Breast epithelium (tissue), 4 donors: ENCODE results near the gene PDCD1LG2. TPM values are rescaled to one million over a fixed set of nuclear protein-coding genes. Genes with fewer than 3 reads are reported as not detected.

Experiments used
- DNase-seq, 2 donors: peaks; one replicate each; pipeline ENCODE4 v3.0.0-alpha.2; 2019; ENCODE audit warnings: low spot score in 2 of 2
- H3K27ac ChIP-seq, 2 donors: fragments of 200-600 bp; sonication (generic) in 1 of 2; one replicate each; pipeline ENCODE4 v1.5.1; 2016 to 2019; ENCODE audit warnings: mild to moderate bottlenecking in 1 of 2
- H3K27me3 ChIP-seq, 2 donors: fragments of 200-600 bp; sonication (generic) in 1 of 2; one replicate each; pipeline versions ENCODE4 v1.5.1 to v1.6.0; 2017 to 2019; ENCODE audit warnings: control low read depth in 1 of 2, mild to moderate bottlenecking in 1 of 2
- H3K36me3 ChIP-seq: fragments of 200-600 bp; one replicate; pipeline ENCODE4 v1.5.1; 2019
- H3K4me1 ChIP-seq, 2 donors: fragments of 200-600 bp; sonication (generic); one replicate each; pipeline ENCODE4 v1.5.1; 2016 to 2019; ENCODE audit warnings: control low read depth in 1 of 2
- H3K4me3 ChIP-seq, 3 donors: fragments of 200-600 bp; sonication (generic); 1 replicate in 2 of 3; 2 replicates in 1 of 3; pipeline ENCODE4 v1.5.1; 2016 to 2019; ENCODE audit warnings: mild to moderate bottlenecking in 3 of 3, moderate library complexity in 2 of 3
- H3K9me3 ChIP-seq, 2 donors: fragments of 200-600 bp; sonication (generic) in 1 of 2; one replicate each; pipeline ENCODE4 v1.5.1; 2016 to 2019; ENCODE audit warnings: control low read depth in 1 of 2
- POLR2A ChIP-seq: fragments of 450-650 bp; IDR thresholded peaks from one replicate; pipeline ENCODE4 v1.6.1; 2016; ENCODE audit warnings: antibody characterized with exemption, mild to moderate bottlenecking, moderate library complexity
- POLR2AphosphoS5 ChIP-seq, 3 donors: sonication (generic); formaldehyde crosslinking; IDR thresholded peaks; one replicate each; pipeline ENCODE4 v1.6.1; 2017; ENCODE audit warnings: antibody characterized with exemption in 3 of 3
- intact Hi-C: fragments of 100-400 bp; cut with DNase I; formaldehyde crosslinking; loops from one replicate; pipeline ENCODE4 v1.15.1; 2023; ENCODE audit warnings: low total_unique reads
- total RNA-seq, 3 donors: library from RNA; depleted of rRNA; stranded (reverse); fragments of >200 nt; gene quantifications; one replicate each; pipeline ENCODE4 v1.1.0, GENCODE V29; 2016
- TF ChIP-seq, protein P1 (sequence below), 3 donors: fragments of 450-650 bp; IDR thresholded peaks; one replicate each; pipeline ENCODE4 v1.5.1; 2016 to 2017; ENCODE audit warnings: antibody characterized with exemption in 3 of 3, mild to moderate bottlenecking in 3 of 3, moderate library complexity in 3 of 3

The PDCD1LG2 gene
- total RNA-seq, 3 donors from 2014 or later = 1.6 to 8.0 (median 3.3) TPM

GRCh38 chr9:5587024-5587423 is 76.7 kb downstream of the PDCD1LG2 start:
- no peaks in the 10 kb centered on the region for H3K27me3 ChIP-seq
- no peak overlapping the region for H3K27ac ChIP-seq
- no peak for TF ChIP-seq POLR2AphosphoS5 (IDR thresholded peaks at IDR 0.05)
- TF ChIP-seq, protein P1, sequence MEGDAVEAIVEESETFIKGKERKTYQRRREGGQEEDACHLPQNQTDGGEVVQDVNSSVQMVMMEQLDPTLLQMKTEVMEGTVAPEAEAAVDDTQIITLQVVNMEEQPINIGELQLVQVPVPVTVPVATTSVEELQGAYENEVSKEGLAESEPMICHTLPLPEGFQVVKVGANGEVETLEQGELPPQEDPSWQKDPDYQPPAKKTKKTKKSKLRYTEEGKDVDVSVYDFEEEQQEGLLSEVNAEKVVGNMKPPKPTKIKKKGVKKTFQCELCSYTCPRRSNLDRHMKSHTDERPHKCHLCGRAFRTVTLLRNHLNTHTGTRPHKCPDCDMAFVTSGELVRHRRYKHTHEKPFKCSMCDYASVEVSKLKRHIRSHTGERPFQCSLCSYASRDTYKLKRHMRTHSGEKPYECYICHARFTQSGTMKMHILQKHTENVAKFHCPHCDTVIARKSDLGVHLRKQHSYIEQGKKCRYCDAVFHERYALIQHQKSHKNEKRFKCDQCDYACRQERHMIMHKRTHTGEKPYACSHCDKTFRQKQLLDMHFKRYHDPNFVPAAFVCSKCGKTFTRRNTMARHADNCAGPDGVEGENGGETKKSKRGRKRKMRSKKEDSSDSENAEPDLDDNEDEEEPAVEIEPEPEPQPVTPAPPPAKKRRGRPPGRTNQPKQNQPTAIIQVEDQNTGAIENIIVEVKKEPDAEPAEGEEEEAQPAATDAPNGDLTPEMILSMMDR (IDR thresholded peaks at IDR 0.05) = no peak
- TF ChIP-seq POLR2A = no peak
- DNase-seq = no peak
- H3K4me1 ChIP-seq = no peaks in the 10 kb centered on the region
- H3K4me3 ChIP-seq = no peak overlapping the region
- intact Hi-C loops = no loop called here
- H3K9me3 ChIP-seq = no peaks in the 10 kb centered on the region
- H3K36me3 ChIP-seq = no peaks in the 10 kb centered on the region

DNA sequence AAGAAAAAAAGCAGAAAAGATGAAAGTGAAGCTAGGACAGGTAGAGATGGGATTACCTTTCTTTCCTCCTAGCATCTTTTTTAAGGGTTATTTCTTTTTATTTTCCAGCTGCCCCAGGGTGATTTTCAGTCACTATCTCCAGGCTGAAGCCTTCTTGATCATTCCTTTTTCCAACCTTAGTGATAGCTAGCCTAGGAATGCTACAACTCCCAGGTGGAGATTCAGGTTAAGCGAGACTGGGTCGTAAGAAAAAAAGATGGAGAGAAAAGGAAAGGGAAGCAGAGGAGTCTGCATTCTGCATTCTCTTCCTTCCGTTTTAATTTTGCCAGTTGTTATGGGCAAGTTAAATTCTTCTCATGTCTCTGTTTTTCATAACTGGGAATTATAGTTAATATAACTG is 81.9 kb downstream of the PDCD1LG2 start:
- no peak overlapping the region for H3K4me3 ChIP-seq
- intact Hi-C loops = no loop called here
- no peaks in the 10 kb centered on the region for H3K9me3 ChIP-seq
- TF ChIP-seq POLR2AphosphoS5 (IDR thresholded peaks at IDR 0.05) (no peak), POLR2A (no peak)
- TF ChIP-seq, protein P1 (IDR thresholded peaks at IDR 0.05) = no peak
- no peaks in the 10 kb centered on the region for H3K4me1 ChIP-seq
- DNase-seq = no peak
- no peaks in the 10 kb centered on the region for H3K36me3 ChIP-seq
- H3K27me3 ChIP-seq = no peaks in the 10 kb centered on the region
- H3K27ac ChIP-seq = no peak overlapping the region

- no peaks in the 10 kb centered on the region for H3K4me1 ChIP-seq
- no peaks in the 10 kb centered on the region for H3K27me3 ChIP-seq
- H3K4me3 ChIP-seq = no peak overlapping the region
- H3K36me3 ChIP-seq = no peaks in the 10 kb centered on the region
- no peak overlapping the region for H3K27ac ChIP-seq
- H3K9me3 ChIP-seq = no peaks in the 10 kb centered on the region
- DNase-seq = no peak
- intact Hi-C loops = no loop called here
- TF ChIP-seq POLR2AphosphoS5 (IDR thresholded peaks at IDR 0.05) (no peak), POLR2A (no peak)
- TF ChIP-seq, protein P1 (IDR thresholded peaks at IDR 0.05) = no peak
These were observed 82.6 kb downstream of the PDCD1LG2 start for GRCh38 chr9:5592904-5593303.

GRCh38 chr9:5593904-5594303 is 83.6 kb downstream of the PDCD1LG2 start:
- intact Hi-C loops = no loop called here
- H3K9me3 ChIP-seq = no peaks in the 10 kb centered on the region
- no peak overlapping the region for H3K27ac ChIP-seq
- no peaks in the 10 kb centered on the region for H3K4me1 ChIP-seq
- H3K4me3 ChIP-seq = no peak overlapping the region
- DNase-seq = no peak
- H3K36me3 ChIP-seq = no peaks in the 10 kb centered on the region
- no peak for TF ChIP-seq POLR2AphosphoS5 (IDR thresholded peaks at IDR 0.05)
- no peak for TF ChIP-seq POLR2A
- no peaks in the 10 kb centered on the region for H3K27me3 ChIP-seq

- Histone ChIP-seq H3K27me3 (no peaks in the 10 kb centered on the region), H3K36me3 (no peaks in the 10 kb centered on the region), H3K4me1 (no peaks in the 10 kb centered on the region), H3K27ac (no peak overlapping the region), H3K4me3 (no peak overlapping the region), H3K9me3 (no peaks in the 10 kb centered on the region)
- intact Hi-C loops = no loop called here
- TF ChIP-seq, protein P1 (IDR thresholded peaks at IDR 0.05) = no peak
- TF ChIP-seq POLR2A (no peak), POLR2AphosphoS5 (IDR thresholded peaks at IDR 0.05) (no peak)
- no peak for DNase-seq
These were observed 85.8 kb downstream of the PDCD1LG2 start for GRCh38 chr9:5596173-5596572.
